ENCODE results near the gene RAB3GAP2. TPM values are rescaled to one million over a fixed set of nuclear protein-coding genes. Genes with fewer than 3 reads are reported as not detected.

Gene RAB3GAP2, protein sequence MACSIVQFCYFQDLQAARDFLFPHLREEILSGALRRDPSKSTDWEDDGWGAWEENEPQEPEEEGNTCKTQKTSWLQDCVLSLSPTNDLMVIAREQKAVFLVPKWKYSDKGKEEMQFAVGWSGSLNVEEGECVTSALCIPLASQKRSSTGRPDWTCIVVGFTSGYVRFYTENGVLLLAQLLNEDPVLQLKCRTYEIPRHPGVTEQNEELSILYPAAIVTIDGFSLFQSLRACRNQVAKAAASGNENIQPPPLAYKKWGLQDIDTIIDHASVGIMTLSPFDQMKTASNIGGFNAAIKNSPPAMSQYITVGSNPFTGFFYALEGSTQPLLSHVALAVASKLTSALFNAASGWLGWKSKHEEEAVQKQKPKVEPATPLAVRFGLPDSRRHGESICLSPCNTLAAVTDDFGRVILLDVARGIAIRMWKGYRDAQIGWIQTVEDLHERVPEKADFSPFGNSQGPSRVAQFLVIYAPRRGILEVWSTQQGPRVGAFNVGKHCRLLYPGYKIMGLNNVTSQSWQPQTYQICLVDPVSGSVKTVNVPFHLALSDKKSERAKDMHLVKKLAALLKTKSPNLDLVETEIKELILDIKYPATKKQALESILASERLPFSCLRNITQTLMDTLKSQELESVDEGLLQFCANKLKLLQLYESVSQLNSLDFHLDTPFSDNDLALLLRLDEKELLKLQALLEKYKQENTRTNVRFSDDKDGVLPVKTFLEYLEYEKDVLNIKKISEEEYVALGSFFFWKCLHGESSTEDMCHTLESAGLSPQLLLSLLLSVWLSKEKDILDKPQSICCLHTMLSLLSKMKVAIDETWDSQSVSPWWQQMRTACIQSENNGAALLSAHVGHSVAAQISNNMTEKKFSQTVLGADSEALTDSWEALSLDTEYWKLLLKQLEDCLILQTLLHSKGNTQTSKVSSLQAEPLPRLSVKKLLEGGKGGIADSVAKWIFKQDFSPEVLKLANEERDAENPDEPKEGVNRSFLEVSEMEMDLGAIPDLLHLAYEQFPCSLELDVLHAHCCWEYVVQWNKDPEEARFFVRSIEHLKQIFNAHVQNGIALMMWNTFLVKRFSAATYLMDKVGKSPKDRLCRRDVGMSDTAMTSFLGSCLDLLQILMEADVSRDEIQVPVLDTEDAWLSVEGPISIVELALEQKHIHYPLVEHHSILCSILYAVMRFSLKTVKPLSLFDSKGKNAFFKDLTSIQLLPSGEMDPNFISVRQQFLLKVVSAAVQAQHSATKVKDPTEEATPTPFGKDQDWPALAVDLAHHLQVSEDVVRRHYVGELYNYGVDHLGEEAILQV (N-terminal part only)
- total RNA-seq (ENCODE audit: low replicate concordance) = 42.1 and 51.2 TPM in 2 replicates
- long read RNA-seq, partial matches to known transcripts = 12 of 27 reads
- long read RNA-seq, other reads (novel, unspliced or antisense) = 14 of 27 reads

DNA sequence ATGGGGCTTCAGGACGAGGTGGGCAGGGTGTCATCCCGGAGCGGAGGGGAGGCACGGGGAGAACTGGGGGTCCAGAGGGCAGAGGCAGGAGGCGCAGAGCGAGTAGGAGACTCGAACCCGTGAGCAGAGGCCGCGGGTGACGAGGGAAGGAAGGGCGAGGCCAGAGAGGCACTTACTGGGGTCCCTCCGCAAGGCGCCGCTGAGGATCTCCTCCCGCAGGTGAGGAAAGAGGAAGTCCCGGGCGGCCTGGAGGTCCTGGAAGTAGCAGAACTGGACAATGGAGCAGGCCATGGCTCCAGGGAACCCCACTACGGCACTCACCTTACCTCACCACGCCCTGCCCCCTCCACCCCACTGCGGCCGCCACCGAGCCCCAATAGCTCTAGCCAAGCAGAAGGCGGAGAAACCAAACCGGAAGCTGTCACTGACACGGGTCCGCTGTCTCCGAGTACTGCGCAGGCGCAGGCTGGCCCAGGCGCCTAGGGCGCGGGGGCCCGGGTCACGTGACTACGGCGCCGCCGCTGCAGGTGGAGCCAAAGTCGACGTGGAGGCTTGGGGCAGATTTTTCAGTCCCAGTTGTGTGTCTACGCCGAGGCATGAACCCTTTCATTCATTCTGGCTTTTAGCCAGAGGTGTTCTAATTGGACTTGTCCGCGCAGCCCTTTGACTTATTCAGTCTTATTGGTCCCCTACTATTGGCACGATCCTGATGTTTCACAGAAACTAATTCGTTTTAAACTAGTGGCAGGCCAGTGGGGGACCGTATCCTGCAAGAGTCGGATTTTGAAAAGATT is at the start of gene RAB3GAP2:
Gene RAB3GAP2, minus strand, starts transcription at position 407 of the 794 bp plus-strand sequence. Its CDS starts 116 bp downstream, at position 291.
- H3K4me1 Mint-ChIP-seq (ENCODE audit: unreplicated experiment) = no peaks in the 10 kb centered on the region
- TF ChIP-seq, protein P1, sequence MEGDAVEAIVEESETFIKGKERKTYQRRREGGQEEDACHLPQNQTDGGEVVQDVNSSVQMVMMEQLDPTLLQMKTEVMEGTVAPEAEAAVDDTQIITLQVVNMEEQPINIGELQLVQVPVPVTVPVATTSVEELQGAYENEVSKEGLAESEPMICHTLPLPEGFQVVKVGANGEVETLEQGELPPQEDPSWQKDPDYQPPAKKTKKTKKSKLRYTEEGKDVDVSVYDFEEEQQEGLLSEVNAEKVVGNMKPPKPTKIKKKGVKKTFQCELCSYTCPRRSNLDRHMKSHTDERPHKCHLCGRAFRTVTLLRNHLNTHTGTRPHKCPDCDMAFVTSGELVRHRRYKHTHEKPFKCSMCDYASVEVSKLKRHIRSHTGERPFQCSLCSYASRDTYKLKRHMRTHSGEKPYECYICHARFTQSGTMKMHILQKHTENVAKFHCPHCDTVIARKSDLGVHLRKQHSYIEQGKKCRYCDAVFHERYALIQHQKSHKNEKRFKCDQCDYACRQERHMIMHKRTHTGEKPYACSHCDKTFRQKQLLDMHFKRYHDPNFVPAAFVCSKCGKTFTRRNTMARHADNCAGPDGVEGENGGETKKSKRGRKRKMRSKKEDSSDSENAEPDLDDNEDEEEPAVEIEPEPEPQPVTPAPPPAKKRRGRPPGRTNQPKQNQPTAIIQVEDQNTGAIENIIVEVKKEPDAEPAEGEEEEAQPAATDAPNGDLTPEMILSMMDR (conservative IDR thresholded peaks at IDR 0.05) = no peak
- H3K4me3 Mint-ChIP-seq = no peak within 1 kb of the TSS
- no peak within 1 kb of the TSS for H3K27ac Mint-ChIP-seq
- peak; percentile 97 for DNase-seq (ENCODE audit: extremely low spot score, unreplicated experiment)
- H3K27me3 Mint-ChIP-seq = peaks cover 16% of the 10 kb centered on the region
- peaks cover 13% of the 10 kb centered on the region for H3K36me3 Mint-ChIP-seq
- no peaks in the 10 kb centered on the region for H3K9me3 Mint-ChIP-seq

DNA sequence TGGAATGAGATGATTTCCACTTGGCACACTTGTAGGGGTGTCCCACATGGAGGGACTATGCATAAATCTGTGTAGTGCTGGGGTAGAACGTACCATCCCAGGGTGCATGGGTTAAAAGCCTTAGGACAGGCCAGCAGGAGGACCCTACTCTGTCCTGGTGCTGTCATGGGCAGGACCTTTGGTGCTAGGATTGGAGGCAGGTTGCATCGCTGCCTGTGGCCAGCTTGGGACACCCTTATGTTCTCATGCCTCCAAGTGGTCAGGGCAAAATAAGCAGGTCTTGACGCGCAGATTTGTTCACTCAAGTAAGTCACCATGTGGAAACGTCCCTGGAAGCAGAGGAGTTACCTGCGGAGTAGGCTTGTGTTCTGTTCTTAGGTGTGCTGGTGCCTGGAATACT is 49.5 kb upstream of the RAB3GAP2 start:
- H3K4me3 Mint-ChIP-seq = no peak overlapping the region
- no peaks in the 10 kb centered on the region for H3K36me3 Mint-ChIP-seq
- no peaks in the 10 kb centered on the region for H3K27me3 Mint-ChIP-seq
- no peaks in the 10 kb centered on the region for H3K4me1 Mint-ChIP-seq (ENCODE audit: unreplicated experiment)
- H3K27ac Mint-ChIP-seq = no peak overlapping the region
- no peak for DNase-seq (ENCODE audit: extremely low spot score, unreplicated experiment)
- TF ChIP-seq, protein P1 (conservative IDR thresholded peaks at IDR 0.05) = no peak
- H3K9me3 Mint-ChIP-seq = no peaks in the 10 kb centered on the region

DNA sequence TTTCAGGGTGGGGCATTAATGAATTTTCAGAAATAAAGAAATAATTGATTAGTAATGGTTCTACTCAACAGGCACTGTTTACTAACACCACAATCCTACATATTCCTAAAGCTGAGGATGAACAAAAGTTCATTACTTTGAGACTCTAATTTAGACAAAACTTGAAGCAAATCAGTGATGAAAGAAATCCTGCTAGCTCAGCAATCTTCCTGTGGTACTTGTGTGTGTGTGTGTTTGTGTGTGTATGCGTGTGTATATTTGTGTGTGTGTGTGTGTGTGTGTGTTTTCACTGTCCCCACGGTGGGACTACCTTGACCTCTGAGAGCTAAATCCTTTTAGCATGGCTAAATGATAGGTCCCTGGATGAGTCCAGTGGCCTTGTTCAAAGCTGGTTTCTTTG is 48.5 kb upstream of the RAB3GAP2 start:
- Mint-ChIP-seq H3K27me3 (no peaks in the 10 kb centered on the region), H3K4me1 (ENCODE audit: unreplicated experiment) (no peaks in the 10 kb centered on the region), H3K4me3 (no peak overlapping the region), H3K27ac (no peak overlapping the region), H3K9me3 (no peaks in the 10 kb centered on the region), H3K36me3 (no peaks in the 10 kb centered on the region)
- TF ChIP-seq, protein P1 (conservative IDR thresholded peaks at IDR 0.05) = no peak
- DNase-seq (ENCODE audit: extremely low spot score, unreplicated experiment) = no peak

DNA sequence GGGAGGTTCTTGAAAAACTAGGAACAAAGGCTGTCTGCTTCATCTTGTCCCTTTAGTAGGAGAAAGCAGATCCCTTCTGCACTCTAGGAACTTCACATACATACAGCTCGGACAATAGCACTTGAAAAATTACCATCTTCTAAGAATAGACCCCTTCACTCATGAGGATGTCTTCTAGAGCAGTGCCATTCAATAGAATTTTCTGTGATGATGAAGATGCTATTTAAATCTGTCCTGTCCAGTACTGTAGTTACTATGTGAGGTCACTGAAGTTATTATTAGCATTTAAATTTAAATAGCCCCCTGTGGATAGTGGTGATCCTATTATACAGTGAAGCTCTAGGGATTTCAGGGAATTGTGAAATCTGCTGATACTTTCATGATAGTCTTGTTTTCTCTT is 46.4 kb upstream of the RAB3GAP2 start:
- no peaks in the 10 kb centered on the region for H3K27me3 Mint-ChIP-seq
- no peaks in the 10 kb centered on the region for H3K4me1 Mint-ChIP-seq (ENCODE audit: unreplicated experiment)
- H3K36me3 Mint-ChIP-seq = no peaks in the 10 kb centered on the region
- no peak for DNase-seq (ENCODE audit: extremely low spot score, unreplicated experiment)
- H3K9me3 Mint-ChIP-seq = no peaks in the 10 kb centered on the region
- TF ChIP-seq, protein P1 (conservative IDR thresholded peaks at IDR 0.05) = no peak
- H3K27ac Mint-ChIP-seq = no peak overlapping the region
- H3K4me3 Mint-ChIP-seq = no peak overlapping the region
